GM15510 (cell line): ENCODE results near the gene KAZN.

Source experiments
- POLR2A ChIP-seq: IDR thresholded peaks from 3 replicates; pipeline ENCODE4 v1.6.1; 2011; ENCODE audit warnings: borderline replicate concordance; ENCODE audit not compliant: insufficient read length; ENCODE audit errors: extremely low read depth

Gene KAZN

GRCh38 chr1:14881775-14882672 lies 283.5 kb downstream of the KAZN start:
- TF ChIP-seq POLR2A, result no peak

GRCh38 chr1:14884614-14885175 lies 286.2 kb downstream of the KAZN start:
- no peak for TF ChIP-seq POLR2A

- no peak for TF ChIP-seq POLR2A
Observed at GRCh38 chr1:14887044-14887566, 288.6 kb downstream of the KAZN start.

GRCh38 chr1:14887764-14888350 lies 289.4 kb downstream of the KAZN start:
- no peak for TF ChIP-seq POLR2A

GRCh38 chr1:14888374-14888773 lies 289.9 kb downstream of the KAZN start:
- TF ChIP-seq POLR2A, result no peak

- no peak for TF ChIP-seq POLR2A
Observed at GRCh38 chr1:14889825-14890440, 291.4 kb downstream of the KAZN start.

GRCh38 chr1:14891991-14892390 lies 293.5 kb downstream of the KAZN start:
- TF ChIP-seq POLR2A, result no peak

- TF ChIP-seq POLR2A, result no peak
Observed at GRCh38 chr1:14894811-14895560, 296.5 kb downstream of the KAZN start.

- no peak for TF ChIP-seq POLR2A
Observed at GRCh38 chr1:14895727-14896126, 297.2 kb downstream of the KAZN start.

- TF ChIP-seq POLR2A, result no peak
Observed at GRCh38 chr1:14896381-14897079, 298.0 kb downstream of the KAZN start.

- TF ChIP-seq POLR2A, result no peak
Observed at GRCh38 chr1:14897080-14897449, 298.6 kb downstream of the KAZN start.

GRCh38 chr1:14897547-14897946 lies 299.1 kb downstream of the KAZN start:
- TF ChIP-seq POLR2A, result no peak

- TF ChIP-seq POLR2A, result no peak
Observed at GRCh38 chr1:14897997-14898645, 299.6 kb downstream of the KAZN start.
